ENCODE results near the gene RPS16.

DNA sequence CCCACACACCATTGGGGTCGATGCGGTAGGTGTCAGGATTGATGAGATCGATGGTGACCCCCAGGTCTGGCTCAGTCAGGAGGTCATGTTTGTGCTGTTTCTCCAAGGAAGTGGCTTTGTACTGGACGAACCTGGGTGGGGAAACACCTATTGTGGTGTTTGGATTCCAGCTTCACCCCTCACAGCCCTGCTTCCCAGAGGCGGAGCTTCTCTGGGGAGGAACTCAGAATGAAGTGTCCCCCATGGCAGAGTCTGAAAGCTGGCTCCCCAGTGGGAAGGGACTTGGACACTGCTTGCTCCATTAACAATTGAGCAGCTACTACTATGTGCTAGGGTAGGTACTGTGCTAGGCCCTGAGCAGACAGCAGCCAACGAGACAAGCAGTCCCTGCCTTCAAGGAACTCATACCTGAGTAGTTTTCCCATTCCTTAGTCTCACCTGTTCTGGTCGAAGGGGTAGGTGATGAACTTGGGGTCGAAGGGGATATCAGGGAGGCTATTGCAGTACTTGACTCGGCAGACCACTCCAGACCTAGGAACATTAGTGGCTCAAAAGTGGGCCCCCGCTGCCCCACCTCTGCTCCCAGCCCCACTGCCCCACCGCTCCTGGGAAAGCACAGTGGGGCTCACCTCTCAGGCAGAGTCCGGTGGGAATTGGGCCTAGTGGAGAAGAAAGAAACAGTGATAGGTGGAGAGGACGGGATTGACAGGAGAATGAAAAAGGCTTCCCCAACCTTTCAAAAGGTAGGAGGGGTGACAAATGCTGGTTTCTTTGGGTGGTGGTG lies 45.9 kb downstream of the RPS16 start:
- TF ChIP-seq, protein P1, sequence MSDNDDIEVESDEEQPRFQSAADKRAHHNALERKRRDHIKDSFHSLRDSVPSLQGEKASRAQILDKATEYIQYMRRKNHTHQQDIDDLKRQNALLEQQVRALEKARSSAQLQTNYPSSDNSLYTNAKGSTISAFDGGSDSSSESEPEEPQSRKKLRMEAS (IDR thresholded peaks at IDR 0.05): no peak
- TF ChIP-seq, protein P2, sequence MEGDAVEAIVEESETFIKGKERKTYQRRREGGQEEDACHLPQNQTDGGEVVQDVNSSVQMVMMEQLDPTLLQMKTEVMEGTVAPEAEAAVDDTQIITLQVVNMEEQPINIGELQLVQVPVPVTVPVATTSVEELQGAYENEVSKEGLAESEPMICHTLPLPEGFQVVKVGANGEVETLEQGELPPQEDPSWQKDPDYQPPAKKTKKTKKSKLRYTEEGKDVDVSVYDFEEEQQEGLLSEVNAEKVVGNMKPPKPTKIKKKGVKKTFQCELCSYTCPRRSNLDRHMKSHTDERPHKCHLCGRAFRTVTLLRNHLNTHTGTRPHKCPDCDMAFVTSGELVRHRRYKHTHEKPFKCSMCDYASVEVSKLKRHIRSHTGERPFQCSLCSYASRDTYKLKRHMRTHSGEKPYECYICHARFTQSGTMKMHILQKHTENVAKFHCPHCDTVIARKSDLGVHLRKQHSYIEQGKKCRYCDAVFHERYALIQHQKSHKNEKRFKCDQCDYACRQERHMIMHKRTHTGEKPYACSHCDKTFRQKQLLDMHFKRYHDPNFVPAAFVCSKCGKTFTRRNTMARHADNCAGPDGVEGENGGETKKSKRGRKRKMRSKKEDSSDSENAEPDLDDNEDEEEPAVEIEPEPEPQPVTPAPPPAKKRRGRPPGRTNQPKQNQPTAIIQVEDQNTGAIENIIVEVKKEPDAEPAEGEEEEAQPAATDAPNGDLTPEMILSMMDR (IDR thresholded peaks at IDR 0.05; ENCODE audit: low read depth, low read length, missing input control): no peak
- TF ChIP-seq, protein P3, sequence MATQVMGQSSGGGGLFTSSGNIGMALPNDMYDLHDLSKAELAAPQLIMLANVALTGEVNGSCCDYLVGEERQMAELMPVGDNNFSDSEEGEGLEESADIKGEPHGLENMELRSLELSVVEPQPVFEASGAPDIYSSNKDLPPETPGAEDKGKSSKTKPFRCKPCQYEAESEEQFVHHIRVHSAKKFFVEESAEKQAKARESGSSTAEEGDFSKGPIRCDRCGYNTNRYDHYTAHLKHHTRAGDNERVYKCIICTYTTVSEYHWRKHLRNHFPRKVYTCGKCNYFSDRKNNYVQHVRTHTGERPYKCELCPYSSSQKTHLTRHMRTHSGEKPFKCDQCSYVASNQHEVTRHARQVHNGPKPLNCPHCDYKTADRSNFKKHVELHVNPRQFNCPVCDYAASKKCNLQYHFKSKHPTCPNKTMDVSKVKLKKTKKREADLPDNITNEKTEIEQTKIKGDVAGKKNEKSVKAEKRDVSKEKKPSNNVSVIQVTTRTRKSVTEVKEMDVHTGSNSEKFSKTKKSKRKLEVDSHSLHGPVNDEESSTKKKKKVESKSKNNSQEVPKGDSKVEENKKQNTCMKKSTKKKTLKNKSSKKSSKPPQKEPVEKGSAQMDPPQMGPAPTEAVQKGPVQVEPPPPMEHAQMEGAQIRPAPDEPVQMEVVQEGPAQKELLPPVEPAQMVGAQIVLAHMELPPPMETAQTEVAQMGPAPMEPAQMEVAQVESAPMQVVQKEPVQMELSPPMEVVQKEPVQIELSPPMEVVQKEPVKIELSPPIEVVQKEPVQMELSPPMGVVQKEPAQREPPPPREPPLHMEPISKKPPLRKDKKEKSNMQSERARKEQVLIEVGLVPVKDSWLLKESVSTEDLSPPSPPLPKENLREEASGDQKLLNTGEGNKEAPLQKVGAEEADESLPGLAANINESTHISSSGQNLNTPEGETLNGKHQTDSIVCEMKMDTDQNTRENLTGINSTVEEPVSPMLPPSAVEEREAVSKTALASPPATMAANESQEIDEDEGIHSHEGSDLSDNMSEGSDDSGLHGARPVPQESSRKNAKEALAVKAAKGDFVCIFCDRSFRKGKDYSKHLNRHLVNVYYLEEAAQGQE (IDR thresholded peaks at IDR 0.05): no peak
- TF ChIP-seq, protein P4, sequence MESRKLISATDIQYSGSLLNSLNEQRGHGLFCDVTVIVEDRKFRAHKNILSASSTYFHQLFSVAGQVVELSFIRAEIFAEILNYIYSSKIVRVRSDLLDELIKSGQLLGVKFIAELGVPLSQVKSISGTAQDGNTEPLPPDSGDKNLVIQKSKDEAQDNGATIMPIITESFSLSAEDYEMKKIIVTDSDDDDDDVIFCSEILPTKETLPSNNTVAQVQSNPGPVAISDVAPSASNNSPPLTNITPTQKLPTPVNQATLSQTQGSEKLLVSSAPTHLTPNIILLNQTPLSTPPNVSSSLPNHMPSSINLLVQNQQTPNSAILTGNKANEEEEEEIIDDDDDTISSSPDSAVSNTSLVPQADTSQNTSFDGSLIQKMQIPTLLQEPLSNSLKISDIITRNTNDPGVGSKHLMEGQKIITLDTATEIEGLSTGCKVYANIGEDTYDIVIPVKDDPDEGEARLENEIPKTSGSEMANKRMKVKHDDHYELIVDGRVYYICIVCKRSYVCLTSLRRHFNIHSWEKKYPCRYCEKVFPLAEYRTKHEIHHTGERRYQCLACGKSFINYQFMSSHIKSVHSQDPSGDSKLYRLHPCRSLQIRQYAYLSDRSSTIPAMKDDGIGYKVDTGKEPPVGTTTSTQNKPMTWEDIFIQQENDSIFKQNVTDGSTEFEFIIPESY (IDR thresholded peaks at IDR 0.05): no peak
- no peak for TF ChIP-seq SP1 (IDR thresholded peaks at IDR 0.05)
- no peak for TF ChIP-seq TAF1 (conservative IDR thresholded peaks at IDR 0.05)
- no peak for TF ChIP-seq JUND (IDR thresholded peaks at IDR 0.05)
- TF ChIP-seq, protein P5, sequence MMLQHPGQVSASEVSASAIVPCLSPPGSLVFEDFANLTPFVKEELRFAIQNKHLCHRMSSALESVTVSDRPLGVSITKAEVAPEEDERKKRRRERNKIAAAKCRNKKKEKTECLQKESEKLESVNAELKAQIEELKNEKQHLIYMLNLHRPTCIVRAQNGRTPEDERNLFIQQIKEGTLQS (IDR thresholded peaks at IDR 0.05): no peak
- TF ChIP-seq NR2F2 (IDR thresholded peaks at IDR 0.05): no peak
- no peak for TF ChIP-seq HNF4G (IDR thresholded peaks at IDR 0.05)
- TF ChIP-seq RAD21 (IDR thresholded peaks at IDR 0.05): no peak
- no peak for TF ChIP-seq YY1 (IDR thresholded peaks at IDR 0.05)
- TF ChIP-seq FOXA1 (IDR thresholded peaks at IDR 0.05): no peak
- TF ChIP-seq HNF4A (conservative IDR thresholded peaks at IDR 0.05): no peak

All from liver (tissue), 3 donors.